HL-60/S4 treated with phorbol 12-myristate 13-acetate at 8.2 ng/mL for 4 days and 3 days (cell line): Measurements from ENCODE around the gene SLC44A5.
"Not testable (repeated sequence)": the region's sequence is repeated elsewhere in the genome, so short reads cannot be mapped to it uniquely, and the experiment has no call there.

Experiments
- in situ Hi-C: fragments of 300-500 bp; cut with MboI; formaldehyde crosslinking; loops from 2 replicates; pipeline ENCODE4 v1.15.0; 2022; ENCODE audit warnings: low sequenced_read_pairs

SLC44A5 gene

DNA sequence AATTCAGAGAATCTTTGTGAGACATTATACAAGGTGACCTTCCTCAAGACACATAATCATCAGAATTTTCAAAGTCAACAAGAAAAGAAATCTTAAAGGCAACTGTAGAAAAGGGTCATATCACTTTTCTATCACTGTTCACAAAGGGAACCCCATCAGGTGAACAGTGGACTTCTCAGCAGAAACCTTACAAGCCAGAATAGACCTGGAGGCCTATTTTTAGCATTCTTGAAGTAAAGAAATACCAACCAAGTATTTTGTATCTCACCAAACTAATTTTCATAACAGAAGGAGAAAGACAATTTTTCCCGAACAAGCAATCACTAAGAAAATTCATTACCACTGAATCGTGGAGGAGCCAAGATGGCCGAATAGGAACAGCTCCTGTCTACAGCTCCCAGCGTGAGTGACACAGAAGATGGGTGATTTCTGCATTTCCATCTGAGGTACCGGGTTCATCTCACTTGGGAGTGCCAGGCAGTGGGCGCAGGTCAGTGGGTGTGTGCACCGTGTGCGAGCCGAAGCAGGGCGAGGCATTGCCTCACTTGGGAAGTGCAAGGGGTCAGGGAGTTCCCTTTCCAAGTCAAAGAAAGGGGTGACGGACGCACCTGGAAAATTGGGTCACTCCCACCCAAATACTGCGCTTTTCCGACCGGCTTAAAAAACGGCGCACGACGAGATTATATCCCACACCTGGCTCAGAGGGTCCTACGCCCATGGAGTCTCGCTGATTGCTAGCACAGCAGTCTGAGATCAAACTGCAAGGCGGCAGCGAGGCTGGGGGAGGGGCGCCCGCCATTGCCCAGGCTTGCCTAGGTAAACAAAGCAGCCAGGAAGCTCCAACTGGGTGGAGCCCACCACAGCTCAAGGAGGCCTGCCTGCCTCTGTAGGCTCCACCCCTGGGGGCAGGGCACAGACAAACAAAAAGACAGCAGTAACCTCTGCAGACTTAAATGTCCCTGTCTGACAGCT lies 235.2 kb downstream of the SLC44A5 start:
- in situ Hi-C loops, result not testable (repeated sequence)

GRCh38 chr1:75373542-75374159 lies 237.3 kb downstream of the SLC44A5 start:
- in situ Hi-C loops, result no loop called here

DNA sequence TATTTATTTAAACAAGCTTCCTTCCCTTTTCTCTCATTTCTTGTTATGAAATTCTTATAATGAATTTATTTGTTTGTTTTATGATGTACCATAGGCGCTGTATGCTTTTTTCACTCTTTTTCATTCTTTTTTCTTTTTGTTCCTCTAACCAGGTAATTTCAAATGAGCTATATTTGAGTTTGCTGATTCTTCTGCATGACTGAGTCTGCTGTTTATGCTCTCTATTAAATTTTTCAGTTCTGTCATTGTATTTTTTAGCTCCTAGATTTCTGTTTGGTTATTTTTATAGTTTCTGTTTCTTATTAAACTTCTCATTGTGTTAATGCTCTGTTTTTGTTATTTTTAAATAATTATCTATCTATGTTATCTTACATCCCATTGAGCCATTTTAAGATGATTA lies 244.3 kb downstream of the SLC44A5 start:
- in situ Hi-C loops, result no loop called here

GRCh38 chr1:75361260-75361659 lies 249.7 kb downstream of the SLC44A5 start:
- in situ Hi-C loops, result no loop called here

DNA sequence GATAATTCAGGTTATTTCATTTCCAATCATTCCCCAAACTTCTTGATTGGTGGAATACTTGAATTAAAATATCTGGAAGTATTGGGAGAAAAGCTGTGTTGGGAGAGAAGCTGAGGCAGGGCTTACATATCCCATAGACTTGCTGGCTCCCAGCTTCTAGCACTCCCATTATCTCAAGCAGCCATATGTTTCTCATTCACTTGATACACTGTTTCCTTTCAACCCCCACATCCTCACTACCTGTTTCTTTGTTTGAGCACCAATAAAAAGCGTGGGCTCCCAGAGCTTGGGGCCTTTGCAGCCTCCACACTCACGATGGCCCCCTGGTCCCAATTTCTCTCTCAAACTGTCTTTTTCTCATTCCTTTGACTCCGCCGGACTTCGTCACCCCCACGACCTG lies 256.6 kb downstream of the SLC44A5 start:
- in situ Hi-C loops, result not testable (repeated sequence)

DNA sequence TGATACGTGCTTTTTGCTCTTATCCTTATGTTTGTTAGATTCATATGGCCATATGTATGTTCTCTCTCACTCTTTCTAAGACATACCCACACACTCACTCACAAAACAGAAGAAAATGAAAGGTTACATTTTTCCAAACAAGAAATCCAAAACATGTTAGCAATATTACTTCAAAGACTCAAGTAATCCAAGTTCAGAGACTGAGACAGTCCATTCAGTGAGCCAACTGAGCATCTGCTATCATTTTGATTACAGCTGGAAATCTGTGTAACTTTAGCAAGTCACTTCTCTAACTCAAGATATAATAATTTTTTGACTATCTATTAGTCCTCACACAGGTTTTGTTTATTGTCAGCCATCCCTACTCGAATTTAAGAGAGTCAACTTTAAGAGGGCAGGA lies 257.9 kb downstream of the SLC44A5 start:
- in situ Hi-C loops, result no loop called here

DNA sequence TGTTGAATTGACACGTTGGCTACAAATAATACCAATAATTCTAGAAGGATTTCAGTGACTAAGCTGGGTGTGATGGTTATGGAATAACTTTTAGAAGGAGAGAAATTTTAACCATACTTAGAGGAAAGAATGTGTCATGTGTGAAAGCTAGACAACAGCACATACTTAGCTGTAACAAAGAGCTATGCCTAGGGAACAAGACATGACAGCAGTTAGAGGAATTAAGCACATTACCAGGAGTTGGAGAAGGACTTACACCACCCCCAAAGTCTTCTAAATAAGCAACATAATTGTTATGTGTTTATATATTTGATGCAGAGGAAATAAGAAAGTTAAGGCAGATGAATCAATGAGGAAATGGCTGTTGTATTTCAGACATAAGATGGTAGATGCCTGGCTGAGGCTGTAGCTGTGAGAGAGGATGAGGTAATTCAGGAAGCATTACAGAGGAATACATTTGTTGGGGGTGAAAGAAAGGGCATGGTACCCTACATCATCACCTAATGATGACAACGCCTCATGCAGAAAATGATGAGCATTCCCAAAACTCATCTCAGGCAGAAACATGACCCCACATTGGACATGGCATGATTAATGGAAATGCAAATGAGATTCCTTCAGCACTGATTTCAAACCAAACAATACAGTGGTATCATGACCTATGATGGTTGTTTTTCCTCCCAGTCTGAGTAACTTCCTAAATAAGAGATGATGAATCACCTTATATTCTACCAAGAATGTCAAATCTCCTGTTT lies 265.2 kb downstream of the SLC44A5 start:
- in situ Hi-C loops, result no loop called here

GRCh38 chr1:75342786-75343185 lies 268.1 kb downstream of the SLC44A5 start:
- in situ Hi-C loops, result no loop called here

GRCh38 chr1:75341537-75341936 lies 269.4 kb downstream of the SLC44A5 start:
- in situ Hi-C loops, result no loop called here

- in situ Hi-C loops, result no loop called here
Observed at GRCh38 chr1:75338616-75339483, 272.1 kb downstream of the SLC44A5 start.

- in situ Hi-C loops, result no loop called here
Observed at GRCh38 chr1:75334876-75335389, 276.0 kb downstream of the SLC44A5 start.

GRCh38 chr1:75330624-75331023 lies 280.3 kb downstream of the SLC44A5 start:
- in situ Hi-C loops, result no loop called here

DNA sequence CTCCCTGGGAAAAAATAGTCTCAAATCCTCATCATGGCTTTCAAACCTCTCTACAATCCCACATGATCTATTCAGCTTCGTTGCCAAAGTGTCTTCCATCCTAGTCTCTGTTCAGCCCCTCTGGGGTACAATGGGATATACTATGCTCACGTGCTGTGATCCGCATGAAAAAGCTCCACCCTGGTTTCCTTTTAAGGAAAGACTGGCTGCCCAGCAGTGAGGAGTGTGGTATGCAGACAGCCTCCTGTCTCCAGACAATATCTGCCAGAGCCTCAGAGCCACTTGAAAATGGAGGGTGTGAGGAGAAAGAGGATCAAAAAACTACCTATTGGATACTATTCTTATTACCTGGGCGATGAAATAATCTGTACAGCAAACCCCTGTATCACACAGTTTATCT lies 282.2 kb downstream of the SLC44A5 start:
- in situ Hi-C loops, result no loop called here

DNA sequence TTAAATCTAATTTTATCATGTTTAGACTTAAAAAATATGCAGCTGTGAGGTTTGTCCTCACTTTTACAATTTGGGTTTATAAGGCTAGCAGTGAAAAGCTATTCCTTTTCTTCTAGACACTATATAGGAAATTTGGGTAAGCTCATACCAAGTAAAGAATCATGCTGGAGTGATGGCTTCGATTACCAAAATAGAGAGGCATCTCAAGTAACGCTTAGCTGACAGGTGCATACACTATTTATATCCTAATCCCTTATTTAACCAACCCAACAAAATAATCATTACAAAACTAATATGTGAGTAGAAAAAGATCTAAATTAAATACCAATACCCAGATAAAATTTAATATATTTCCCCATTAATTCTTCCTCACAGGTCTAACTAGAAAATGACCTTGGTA lies 283.5 kb downstream of the SLC44A5 start:
- in situ Hi-C loops, result no loop called here

GRCh38 chr1:75317976-75318375 lies 292.9 kb downstream of the SLC44A5 start:
- in situ Hi-C loops, result no loop called here

- in situ Hi-C loops, result no loop called here
Observed at GRCh38 chr1:75316230-75316629, 294.7 kb downstream of the SLC44A5 start.

- in situ Hi-C loops, result no loop called here
Observed at GRCh38 chr1:75312620-75313019, 298.3 kb downstream of the SLC44A5 start.

- in situ Hi-C loops, result no loop called here
Observed at GRCh38 chr1:75310067-75310466, 300.8 kb downstream of the SLC44A5 start.

- in situ Hi-C loops, result no loop called here
Observed at GRCh38 chr1:75308365-75308764, 302.5 kb downstream of the SLC44A5 start.

DNA sequence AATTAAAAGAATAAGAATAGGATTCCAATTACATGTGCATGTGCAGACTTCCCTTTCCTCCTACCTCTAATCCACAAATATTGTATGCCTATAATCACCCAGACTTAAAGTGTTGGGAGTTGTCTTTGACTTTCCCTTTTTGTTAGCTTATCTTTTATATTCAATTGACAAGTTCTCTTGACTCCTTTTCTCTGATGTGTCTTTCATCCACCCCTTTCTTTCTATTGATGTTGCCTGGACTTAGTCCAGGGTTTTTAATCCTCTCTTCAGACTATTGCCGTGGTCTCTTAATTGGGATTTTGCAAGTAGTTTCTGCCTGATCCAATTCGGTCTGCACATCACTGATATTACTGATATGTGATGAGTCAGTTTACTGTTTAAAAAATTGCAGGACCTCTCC lies 305.9 kb downstream of the SLC44A5 start:
- in situ Hi-C loops, result no loop called here
